ENCODE measurements around the gene ARID1B.

ARID1B gene

GRCh38 chr6:156899071-156899470, 121.9 kb downstream of the ARID1B start:
- H3K4me2 ChIP-seq (ENCODE audit: low read length) = no peak overlapping the region
- H3K36me3 ChIP-seq (ENCODE audit: insufficient read depth, low read length) = peaks cover 26% of the 10 kb centered on the region; the same call in 1 of the 2 replicates
- no peaks in the 10 kb centered on the region for H3K9me3 ChIP-seq (ENCODE audit: low read length)
- H4K20me1 ChIP-seq (ENCODE audit: insufficient read depth, low read length) = no peaks in the 10 kb centered on the region
- H3K27ac ChIP-seq (ENCODE audit: low read depth, low read length, poor library complexity, severe bottlenecking) = no peak overlapping the region
- no peak overlapping the region for H3K4me3 ChIP-seq (ENCODE audit: low read depth, low read length, poor library complexity, severe bottlenecking)
- H3K9ac ChIP-seq (ENCODE audit: low read length) = no peak overlapping the region
- H2AFZ ChIP-seq (ENCODE audit: low read length) = no peak overlapping the region
- no peaks in the 10 kb centered on the region for H3F3A ChIP-seq (ENCODE audit: insufficient read depth, low read length)
- H3K4me1 ChIP-seq (ENCODE audit: insufficient read depth, low read length, severe bottlenecking) = peaks cover 14% of the 10 kb centered on the region
- no peaks in the 10 kb centered on the region for H3K27me3 ChIP-seq (ENCODE audit: insufficient read depth, low read length)
- H3K79me2 ChIP-seq (ENCODE audit: insufficient read depth, low read length) = peaks cover 58% of the 10 kb centered on the region
- TF ChIP-seq, protein P1, sequence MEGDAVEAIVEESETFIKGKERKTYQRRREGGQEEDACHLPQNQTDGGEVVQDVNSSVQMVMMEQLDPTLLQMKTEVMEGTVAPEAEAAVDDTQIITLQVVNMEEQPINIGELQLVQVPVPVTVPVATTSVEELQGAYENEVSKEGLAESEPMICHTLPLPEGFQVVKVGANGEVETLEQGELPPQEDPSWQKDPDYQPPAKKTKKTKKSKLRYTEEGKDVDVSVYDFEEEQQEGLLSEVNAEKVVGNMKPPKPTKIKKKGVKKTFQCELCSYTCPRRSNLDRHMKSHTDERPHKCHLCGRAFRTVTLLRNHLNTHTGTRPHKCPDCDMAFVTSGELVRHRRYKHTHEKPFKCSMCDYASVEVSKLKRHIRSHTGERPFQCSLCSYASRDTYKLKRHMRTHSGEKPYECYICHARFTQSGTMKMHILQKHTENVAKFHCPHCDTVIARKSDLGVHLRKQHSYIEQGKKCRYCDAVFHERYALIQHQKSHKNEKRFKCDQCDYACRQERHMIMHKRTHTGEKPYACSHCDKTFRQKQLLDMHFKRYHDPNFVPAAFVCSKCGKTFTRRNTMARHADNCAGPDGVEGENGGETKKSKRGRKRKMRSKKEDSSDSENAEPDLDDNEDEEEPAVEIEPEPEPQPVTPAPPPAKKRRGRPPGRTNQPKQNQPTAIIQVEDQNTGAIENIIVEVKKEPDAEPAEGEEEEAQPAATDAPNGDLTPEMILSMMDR (IDR thresholded peaks at IDR 0.05; ENCODE audit: low read length) = no peak
- TF ChIP-seq EZH2 (IDR thresholded peaks at IDR 0.05; ENCODE audit: borderline replicate concordance, low read length) = no peak
- H3K9me2 ChIP-seq (ENCODE audit: low read depth, low read length) = no peaks in the 10 kb centered on the region

DNA sequence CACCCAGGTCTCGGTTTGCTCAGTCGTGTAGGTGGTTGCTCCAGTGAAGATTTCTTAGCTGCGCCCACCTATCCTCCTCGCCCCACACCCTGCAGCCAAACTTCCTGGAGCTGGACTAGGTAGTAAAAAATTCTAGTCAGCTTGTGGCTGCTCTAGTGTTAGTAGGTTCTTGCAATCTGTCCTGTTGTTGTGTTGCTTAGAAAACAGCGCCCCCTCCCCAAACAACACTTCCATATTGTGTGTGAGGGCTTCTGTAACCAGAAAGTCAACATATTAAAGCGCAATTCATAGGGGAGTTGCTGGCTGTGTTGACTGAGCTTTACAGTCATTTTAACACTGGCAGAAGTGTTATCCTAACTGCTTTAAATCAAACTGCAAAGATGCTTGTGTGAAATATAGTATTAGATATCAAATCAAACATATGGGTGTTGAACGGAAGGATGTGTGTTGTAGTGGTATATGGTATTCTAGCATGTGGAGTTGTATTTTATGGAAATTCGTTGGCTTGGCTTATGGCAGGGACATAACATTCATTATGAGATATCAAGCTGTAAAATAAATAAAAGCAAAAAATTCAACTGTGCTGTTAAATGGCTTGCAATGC, 122.5 kb downstream of the ARID1B start:
- Histone ChIP-seq H3K9me3 (ENCODE audit: low read length) (no peaks in the 10 kb centered on the region), H2AFZ (ENCODE audit: low read length) (no peak overlapping the region), H3K4me2 (ENCODE audit: low read length) (no peak overlapping the region), H3K79me2 (ENCODE audit: insufficient read depth, low read length) (peaks cover 58% of the 10 kb centered on the region), H3K27me3 (ENCODE audit: insufficient read depth, low read length) (no peaks in the 10 kb centered on the region), H3F3A (ENCODE audit: insufficient read depth, low read length) (no peaks in the 10 kb centered on the region), H3K4me3 (ENCODE audit: low read depth, low read length, poor library complexity, severe bottlenecking) (no peak overlapping the region), H3K9ac (ENCODE audit: low read length) (no peak overlapping the region), H3K36me3 (ENCODE audit: insufficient read depth, low read length) (peaks cover 31% of the 10 kb centered on the region), H3K27ac (ENCODE audit: low read depth, low read length, poor library complexity, severe bottlenecking) (no peak overlapping the region), H3K4me1 (ENCODE audit: insufficient read depth, low read length, severe bottlenecking) (peaks cover 14% of the 10 kb centered on the region), H4K20me1 (ENCODE audit: insufficient read depth, low read length) (no peaks in the 10 kb centered on the region), H3K9me2 (ENCODE audit: low read depth, low read length) (no peaks in the 10 kb centered on the region)
- no peak for TF ChIP-seq EZH2 (IDR thresholded peaks at IDR 0.05; ENCODE audit: borderline replicate concordance, low read length)
- TF ChIP-seq, protein P1 (IDR thresholded peaks at IDR 0.05; ENCODE audit: low read length) = peak; percentile 28; the same call in 1 of the 2 replicates

DNA sequence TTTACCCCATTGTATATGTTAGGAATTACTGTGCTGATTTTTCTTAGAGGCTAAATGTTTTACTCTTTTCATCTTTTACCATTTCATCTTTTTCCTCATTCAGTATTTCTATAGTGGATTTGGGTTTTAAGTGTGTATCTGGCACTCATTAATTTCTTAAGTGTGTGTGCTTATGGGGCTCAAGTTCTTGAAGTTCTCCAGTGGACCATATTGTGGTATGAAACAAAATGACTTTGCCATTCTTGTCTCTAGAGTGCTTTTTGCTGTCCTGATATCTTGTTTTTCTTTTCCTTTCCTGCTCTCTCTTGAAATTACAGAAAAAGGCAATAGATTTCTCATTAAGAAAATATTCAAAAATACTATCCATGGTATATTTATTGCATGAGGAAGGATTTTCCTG, 123.1 kb downstream of the ARID1B start:
- Histone ChIP-seq H3K4me3 (ENCODE audit: low read depth, low read length, poor library complexity, severe bottlenecking) (no peak overlapping the region), H3K27ac (ENCODE audit: low read depth, low read length, poor library complexity, severe bottlenecking) (peak overlapping the region; percentile 13), H3K36me3 (ENCODE audit: insufficient read depth, low read length) (peaks cover 33% of the 10 kb centered on the region), H3K27me3 (ENCODE audit: insufficient read depth, low read length) (no peaks in the 10 kb centered on the region), H4K20me1 (ENCODE audit: insufficient read depth, low read length) (no peaks in the 10 kb centered on the region), H3K9me2 (ENCODE audit: low read depth, low read length) (no peaks in the 10 kb centered on the region), H3F3A (ENCODE audit: insufficient read depth, low read length) (no peaks in the 10 kb centered on the region), H2AFZ (ENCODE audit: low read length) (no peak overlapping the region), H3K9me3 (ENCODE audit: low read length) (no peaks in the 10 kb centered on the region), H3K9ac (ENCODE audit: low read length) (no peak overlapping the region), H3K4me1 (ENCODE audit: insufficient read depth, low read length, severe bottlenecking) (peaks cover 14% of the 10 kb centered on the region), H3K4me2 (ENCODE audit: low read length) (no peak overlapping the region), H3K79me2 (ENCODE audit: insufficient read depth, low read length) (peaks cover 53% of the 10 kb centered on the region)
- TF ChIP-seq EZH2 (IDR thresholded peaks at IDR 0.05; ENCODE audit: borderline replicate concordance, low read length) = no peak
- TF ChIP-seq, protein P1 (IDR thresholded peaks at IDR 0.05; ENCODE audit: low read length) = no peak

Measured in OCI-LY1 (cell line).